NCI-H1092 (cell line): ENCODE results near the gene ARFGAP2.
A peak's percentile ranks its signal among the peaks of the same experiment; 100 is the strongest.

Source experiments
- DNase-seq: peaks from one replicate; lab custom pipeline; 2025; lab: John Stamatoyannopoulos, UW

Gene ARFGAP2

GRCh38 chr11:47148270-47148669 is 28.4 kb downstream of the ARFGAP2 start:
- DNase-seq = peak; percentile 21

GRCh38 chr11:47147681-47148080 is 29.0 kb downstream of the ARFGAP2 start:
- DNase-seq = no peak

GRCh38 chr11:47147250-47147649 is 29.4 kb downstream of the ARFGAP2 start:
- DNase-seq = no peak

- no peak for DNase-seq
Measured at GRCh38 chr11:47144541-47144940, 32.1 kb downstream of the ARFGAP2 start.

GRCh38 chr11:47143322-47143721 is 33.4 kb downstream of the ARFGAP2 start:
- DNase-seq = no peak

- no peak for DNase-seq
Measured at GRCh38 chr11:47139878-47140277, 36.8 kb downstream of the ARFGAP2 start.

GRCh38 chr11:47137476-47137875 is 39.2 kb downstream of the ARFGAP2 start:
- no peak for DNase-seq

- no peak for DNase-seq
Measured at GRCh38 chr11:47136921-47137320, 39.8 kb downstream of the ARFGAP2 start.

- DNase-seq = no peak
Measured at GRCh38 chr11:47136327-47136726, 40.4 kb downstream of the ARFGAP2 start.

GRCh38 chr11:47132981-47133380 is 43.7 kb downstream of the ARFGAP2 start:
- no peak for DNase-seq

GRCh38 chr11:47132490-47132889 is 44.2 kb downstream of the ARFGAP2 start:
- DNase-seq = no peak

GRCh38 chr11:47131136-47131535 is 45.5 kb downstream of the ARFGAP2 start:
- no peak for DNase-seq

GRCh38 chr11:47130543-47130942 is 46.1 kb downstream of the ARFGAP2 start:
- DNase-seq = peak; percentile 82

GRCh38 chr11:47127213-47127612 is 49.5 kb downstream of the ARFGAP2 start:
- DNase-seq = no peak

- no peak for DNase-seq
Measured at GRCh38 chr11:47125083-47125482, 51.6 kb downstream of the ARFGAP2 start.

- no peak for DNase-seq
Measured at GRCh38 chr11:47124675-47125074, 52.0 kb downstream of the ARFGAP2 start.

GRCh38 chr11:47123094-47123493 is 53.6 kb downstream of the ARFGAP2 start:
- DNase-seq = no peak

- DNase-seq = no peak
Measured at GRCh38 chr11:47121731-47122130, 54.9 kb downstream of the ARFGAP2 start.

- no peak for DNase-seq
Measured at GRCh38 chr11:47121056-47121455, 55.6 kb downstream of the ARFGAP2 start.

- DNase-seq = peak; percentile 34
Measured at GRCh38 chr11:47118958-47119688, 57.6 kb downstream of the ARFGAP2 start.
